HG02870 (cell line): Measurements from ENCODE around the gene MCFD2.

Source experiments
- ATAC-seq: cut with Tn5 transposase; IDR thresholded peaks from one replicate; pipeline ENCODE4 v1.9.1; 2021; ENCODE audit warnings: mild to moderate bottlenecking, moderate library complexity; ENCODE audit not compliant: unreplicated experiment

The MCFD2 gene

DNA sequence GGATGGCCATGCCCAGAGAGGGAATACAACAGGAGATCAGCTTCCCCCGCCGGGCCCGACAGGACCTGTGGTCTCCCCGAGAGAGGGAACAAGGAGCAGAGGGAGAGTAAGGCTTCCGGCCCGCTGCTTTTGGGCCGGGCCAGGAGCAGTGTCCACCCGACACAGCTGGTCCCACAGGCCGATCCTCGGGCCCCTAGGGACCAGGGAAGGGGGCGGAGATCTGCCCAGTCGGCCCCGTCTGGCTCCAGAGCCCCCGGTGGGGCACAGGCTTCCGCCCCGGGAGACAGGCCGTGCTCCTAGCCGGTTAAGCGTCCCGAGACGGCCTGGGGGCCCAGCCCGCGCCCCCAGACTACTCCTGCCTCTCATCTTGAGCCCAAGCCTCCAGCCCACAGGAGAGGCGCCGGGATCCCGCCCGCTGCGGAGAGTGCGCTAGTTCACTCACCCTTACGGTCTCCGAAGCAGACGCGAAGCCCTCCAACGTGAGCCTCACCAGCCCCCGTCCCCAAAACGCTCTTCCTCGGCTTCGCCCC lies at the start of gene MCFD2:
Gene MCFD2 (minus strand): TSS at position 526 of the 530 bp plus-strand sequence. CDS start 6,635 bp downstream, outside the sequence.
- ATAC-seq: no peak

- ATAC-seq: no peak
These were observed 49.4 kb upstream of the MCFD2 start for GRCh38 chr2:46964835-46965560.

GRCh38 chr2:46963941-46964673 lies 48.5 kb upstream of the MCFD2 start:
- ATAC-seq: no peak

DNA sequence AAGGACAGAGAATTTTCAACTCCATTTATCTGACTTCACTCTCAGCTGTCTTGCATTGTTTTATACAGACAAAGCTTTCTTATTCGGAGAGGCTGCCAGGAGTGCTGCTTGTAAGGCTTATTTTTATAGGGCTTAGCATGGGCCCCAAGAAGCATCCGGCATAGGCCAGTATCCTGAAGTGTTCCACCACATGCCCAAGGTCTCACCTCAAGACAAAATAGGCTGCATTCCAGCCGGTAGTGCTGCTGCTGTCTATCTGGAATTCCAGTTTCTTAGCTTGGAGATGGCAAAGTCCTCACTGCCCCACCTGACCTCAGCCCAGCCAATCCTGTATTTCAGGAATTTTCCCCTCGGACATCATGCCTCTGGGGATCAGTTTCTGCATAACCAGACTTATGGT lies 47.6 kb upstream of the MCFD2 start:
- no peak for ATAC-seq

DNA sequence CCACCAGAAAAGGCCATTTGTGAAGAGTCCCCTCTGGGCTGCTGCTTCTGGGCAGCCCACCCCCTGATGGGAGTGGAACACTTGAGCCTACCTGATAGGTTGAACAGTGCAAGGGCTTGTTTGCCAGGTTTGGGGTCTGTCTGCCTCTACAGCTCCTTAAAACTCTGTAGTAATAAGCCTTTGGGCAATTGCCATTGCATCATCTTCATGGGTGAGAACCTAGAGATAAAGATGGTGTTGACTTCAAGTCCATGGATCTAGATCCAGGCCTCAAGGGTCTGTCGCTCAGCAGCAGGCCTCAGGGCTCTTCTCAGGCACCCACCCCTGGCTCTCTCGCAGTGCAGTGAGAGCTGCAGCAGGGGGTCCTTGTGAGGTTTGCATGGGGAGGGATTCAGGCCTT lies 47.1 kb upstream of the MCFD2 start:
- ATAC-seq: no peak

DNA sequence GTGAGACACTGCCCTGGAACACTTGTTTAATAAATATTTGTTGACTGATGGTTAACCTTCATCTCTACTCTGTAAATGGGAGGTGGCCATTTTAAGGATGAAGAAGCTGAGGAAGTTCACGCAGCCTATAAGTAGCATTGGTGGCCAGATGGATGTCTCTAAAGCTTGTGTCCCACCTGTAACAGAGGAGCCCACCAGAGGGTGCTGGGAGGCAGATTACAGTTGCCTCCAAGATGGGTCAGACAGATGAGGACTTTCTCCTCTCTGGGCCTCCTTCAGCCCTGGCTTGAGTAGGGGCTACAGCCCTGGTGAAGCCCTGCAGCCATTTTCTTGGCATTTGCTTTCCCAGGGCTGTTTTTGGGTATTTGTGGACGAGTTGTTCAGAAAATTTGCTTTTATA lies 45.0 kb upstream of the MCFD2 start:
- ATAC-seq: no peak

- no peak for ATAC-seq
These were observed 42.9 kb upstream of the MCFD2 start for GRCh38 chr2:46958431-46959017.

- ATAC-seq: no peak
These were observed 41.5 kb upstream of the MCFD2 start for GRCh38 chr2:46956981-46957531.

- no peak for ATAC-seq
These were observed 40.2 kb upstream of the MCFD2 start for GRCh38 chr2:46955764-46956163.

- no peak for ATAC-seq
These were observed 39.5 kb upstream of the MCFD2 start for GRCh38 chr2:46954951-46955571.

- no peak for ATAC-seq
These were observed 36.6 kb upstream of the MCFD2 start for GRCh38 chr2:46952171-46952570.

GRCh38 chr2:46951290-46952064 lies 35.9 kb upstream of the MCFD2 start:
- no peak for ATAC-seq

GRCh38 chr2:46950314-46950713 lies 34.7 kb upstream of the MCFD2 start:
- ATAC-seq: no peak

- no peak for ATAC-seq
These were observed 32.2 kb upstream of the MCFD2 start for GRCh38 chr2:46947841-46948240.

DNA sequence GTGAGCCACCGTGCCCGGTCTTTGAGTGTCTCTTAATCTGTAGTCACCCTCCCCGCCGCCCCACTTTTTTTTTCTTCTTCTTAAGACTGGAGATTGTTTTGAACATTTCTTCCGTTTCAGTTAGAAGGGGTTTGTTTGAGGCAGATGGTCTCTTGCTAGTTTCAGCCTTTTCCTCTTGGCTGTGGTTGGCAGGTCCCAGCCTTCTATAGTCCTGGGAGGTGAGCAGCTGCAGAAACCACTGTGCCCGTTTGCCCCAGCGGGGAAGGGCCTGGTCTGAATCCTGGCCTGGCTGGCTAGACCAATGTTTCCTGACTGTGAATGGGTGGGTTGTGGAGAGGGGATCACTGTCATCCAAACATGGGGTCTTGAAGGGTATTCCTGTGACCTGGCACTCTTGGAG lies 30.1 kb upstream of the MCFD2 start:
- no peak for ATAC-seq

DNA sequence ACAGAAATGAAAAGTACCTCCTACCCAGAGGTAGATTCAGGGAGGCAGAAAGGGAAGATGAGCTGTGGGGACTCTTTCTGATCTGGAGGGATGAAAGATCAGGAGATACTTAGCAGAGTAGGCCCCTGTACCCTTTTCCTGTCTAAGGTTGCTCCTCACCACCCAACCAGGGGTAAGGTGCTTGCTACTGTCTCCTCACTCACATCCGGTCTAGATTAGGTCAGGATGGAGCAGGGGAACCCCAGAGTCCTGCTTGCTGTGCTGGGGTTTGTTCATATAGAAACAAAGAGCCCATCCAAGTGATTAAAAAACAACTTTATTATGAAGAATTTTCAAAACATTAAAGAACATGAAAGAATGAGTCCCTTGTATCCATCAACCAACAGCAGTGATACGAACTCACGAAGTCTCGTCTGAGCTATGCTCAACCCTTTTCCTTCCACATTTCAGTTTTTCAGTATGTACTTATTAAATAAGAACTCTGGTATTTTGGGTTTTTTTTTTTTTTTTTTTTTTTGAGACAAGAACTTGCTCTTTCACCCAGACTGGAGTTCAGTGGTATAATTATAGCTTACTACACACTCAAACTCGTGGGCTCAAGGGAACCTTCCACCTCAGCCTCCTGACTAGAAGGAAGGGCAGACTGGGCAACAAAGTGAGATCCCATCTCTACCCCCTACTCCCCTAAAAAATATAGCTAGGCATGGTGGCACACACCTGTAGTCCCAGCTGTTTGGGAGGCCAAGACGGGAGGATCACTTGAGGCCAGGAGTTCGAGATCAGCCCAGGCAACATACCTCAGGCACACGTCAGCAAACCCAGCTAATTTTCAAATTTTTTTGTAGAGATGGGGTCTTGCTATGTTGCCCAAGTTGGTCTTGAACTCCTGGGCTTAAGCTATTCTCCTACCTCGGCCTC lies 28.5 kb upstream of the MCFD2 start:
- peak; percentile 37 for ATAC-seq

GRCh38 chr2:46942891-46943626 lies 27.5 kb upstream of the MCFD2 start:
- no peak for ATAC-seq

DNA sequence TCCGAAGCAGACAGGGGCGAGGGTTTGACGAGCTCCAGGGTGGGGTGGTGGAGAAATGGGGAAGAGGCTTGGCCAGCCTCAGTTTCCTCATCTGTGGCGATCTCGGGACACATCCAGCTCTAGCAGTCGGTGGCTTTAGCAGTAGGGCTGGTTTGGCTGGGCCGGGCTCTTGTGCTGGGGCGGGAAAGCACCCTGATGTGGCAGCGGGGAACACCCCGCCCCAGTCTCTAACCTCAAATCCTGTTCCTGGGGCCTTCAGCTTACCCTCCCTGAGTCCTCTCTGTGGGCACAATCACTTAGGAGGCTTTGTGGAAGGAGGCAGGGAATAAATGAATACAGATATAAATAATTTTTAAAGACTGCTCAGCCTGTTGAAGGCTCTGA lies 26.5 kb upstream of the MCFD2 start:
- peak; percentile 35 for ATAC-seq
